ENCODE data around the gene GJA1. TPM values are rescaled to one million over a fixed set of nuclear protein-coding genes. Genes with fewer than 3 reads are reported as not detected.
A peak's percentile ranks its signal among the peaks of the same experiment; 100 is the strongest.
"Not testable (repeated sequence)": the region's sequence is repeated elsewhere in the genome, so short reads cannot be mapped to it uniquely, and the experiment has no call there.

Gene GJA1
- total RNA-seq, 4 donors from 2014 or later, result 4.6 to 19.8 (median 13.2) TPM

DNA sequence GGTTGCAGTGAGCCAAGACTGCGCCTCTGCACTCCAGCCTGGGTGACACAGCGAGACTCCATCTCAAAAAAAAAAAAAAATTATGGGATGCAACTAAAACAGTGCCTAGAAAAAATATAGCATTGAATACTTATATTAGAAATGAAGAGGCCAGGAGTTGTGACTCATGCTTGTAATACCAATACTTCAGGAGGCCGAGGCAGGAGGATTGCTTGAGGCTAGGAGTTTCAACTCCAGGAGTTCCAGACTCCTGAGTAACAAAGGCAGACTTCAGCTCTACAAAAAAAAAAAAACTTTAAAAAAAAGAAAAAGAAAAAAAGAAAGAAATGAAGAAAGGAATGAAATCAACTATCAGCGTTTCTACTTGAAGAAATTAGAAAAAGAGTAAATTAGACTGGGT lies 17.1 kb upstream of the GJA1 start:
- Histone ChIP-seq H3K4me3 (no peak overlapping the region), H3K27me3 (no peaks in the 10 kb centered on the region), H3K9me3 (no peaks in the 10 kb centered on the region), H3K36me3 (no peaks in the 10 kb centered on the region), H3K27ac (no peak overlapping the region), H3K4me1 (no peaks in the 10 kb centered on the region)
- no peak for TF ChIP-seq POLR2A (IDR thresholded peaks at IDR 0.05)
- TF ChIP-seq, protein P1, sequence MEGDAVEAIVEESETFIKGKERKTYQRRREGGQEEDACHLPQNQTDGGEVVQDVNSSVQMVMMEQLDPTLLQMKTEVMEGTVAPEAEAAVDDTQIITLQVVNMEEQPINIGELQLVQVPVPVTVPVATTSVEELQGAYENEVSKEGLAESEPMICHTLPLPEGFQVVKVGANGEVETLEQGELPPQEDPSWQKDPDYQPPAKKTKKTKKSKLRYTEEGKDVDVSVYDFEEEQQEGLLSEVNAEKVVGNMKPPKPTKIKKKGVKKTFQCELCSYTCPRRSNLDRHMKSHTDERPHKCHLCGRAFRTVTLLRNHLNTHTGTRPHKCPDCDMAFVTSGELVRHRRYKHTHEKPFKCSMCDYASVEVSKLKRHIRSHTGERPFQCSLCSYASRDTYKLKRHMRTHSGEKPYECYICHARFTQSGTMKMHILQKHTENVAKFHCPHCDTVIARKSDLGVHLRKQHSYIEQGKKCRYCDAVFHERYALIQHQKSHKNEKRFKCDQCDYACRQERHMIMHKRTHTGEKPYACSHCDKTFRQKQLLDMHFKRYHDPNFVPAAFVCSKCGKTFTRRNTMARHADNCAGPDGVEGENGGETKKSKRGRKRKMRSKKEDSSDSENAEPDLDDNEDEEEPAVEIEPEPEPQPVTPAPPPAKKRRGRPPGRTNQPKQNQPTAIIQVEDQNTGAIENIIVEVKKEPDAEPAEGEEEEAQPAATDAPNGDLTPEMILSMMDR (IDR thresholded peaks at IDR 0.05), result no peak
- DNase-seq, result no peak

- Histone ChIP-seq H3K9me3 (no peaks in the 10 kb centered on the region), H3K36me3 (no peaks in the 10 kb centered on the region), H3K27ac (no peak overlapping the region), H3K27me3 (no peaks in the 10 kb centered on the region), H3K4me3 (no peak overlapping the region), H3K4me1 (no peaks in the 10 kb centered on the region)
- DNase-seq, result no peak
- no peak for TF ChIP-seq POLR2A (IDR thresholded peaks at IDR 0.05)
- TF ChIP-seq, protein P1 (IDR thresholded peaks at IDR 0.05), result no peak
Measured at GRCh38 chr6:121426686-121427085, 8.8 kb upstream of the GJA1 start.

DNA sequence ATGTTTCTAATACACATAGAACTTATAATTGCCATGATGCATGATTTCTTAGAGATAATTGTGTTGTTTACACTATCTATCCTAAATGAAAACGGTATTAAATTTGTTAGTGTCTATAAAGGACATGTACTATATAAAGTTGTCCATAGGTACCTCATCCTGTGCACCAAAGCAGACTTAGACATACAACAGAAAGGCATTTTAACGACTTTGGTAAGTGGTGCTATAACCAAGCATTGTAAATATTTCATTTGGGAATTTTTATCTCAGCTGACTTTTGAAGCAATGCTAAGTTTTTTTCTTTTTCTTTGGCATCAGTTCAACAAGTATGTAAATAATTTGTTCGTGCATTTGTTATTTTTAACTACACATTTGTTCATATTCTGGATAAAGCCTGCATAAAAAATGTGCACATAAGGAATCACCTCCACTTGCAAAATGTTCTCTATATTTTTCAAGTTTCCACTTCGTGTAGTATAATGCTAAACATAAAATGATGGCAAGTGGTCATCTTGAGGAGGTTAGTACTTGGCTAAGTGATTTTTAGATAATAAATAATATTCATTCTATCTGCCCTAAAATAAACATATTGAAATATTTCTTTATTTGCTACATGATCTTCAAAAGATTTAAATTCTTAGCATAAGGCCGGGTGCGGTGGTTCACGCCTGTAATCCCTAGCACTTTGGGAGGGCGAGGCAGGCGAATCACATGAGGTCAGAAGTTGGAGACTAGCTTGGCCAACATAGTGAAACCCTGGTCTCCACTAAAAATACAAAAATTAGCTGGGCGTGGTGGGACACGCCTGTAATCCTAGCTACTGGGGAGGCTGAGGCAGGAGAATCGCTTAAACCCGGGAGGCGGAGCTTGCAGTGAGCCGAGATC lies 6.3 kb upstream of the GJA1 start:
- H3K4me1 ChIP-seq, result no peaks in the 10 kb centered on the region
- no peak overlapping the region for H3K4me3 ChIP-seq
- no peak for DNase-seq
- H3K9me3 ChIP-seq, result no peaks in the 10 kb centered on the region
- H3K36me3 ChIP-seq, result no peaks in the 10 kb centered on the region
- H3K27me3 ChIP-seq, result no peaks in the 10 kb centered on the region
- H3K27ac ChIP-seq, result no peak overlapping the region
- TF ChIP-seq, protein P1 (IDR thresholded peaks at IDR 0.05), result no peak
- TF ChIP-seq POLR2A (IDR thresholded peaks at IDR 0.05), result no peak

GRCh38 chr6:121430514-121431460 lies 4.7 kb upstream of the GJA1 start:
- H3K27me3 ChIP-seq, result no peaks in the 10 kb centered on the region
- H3K9me3 ChIP-seq, result no peaks in the 10 kb centered on the region
- no peak for DNase-seq
- H3K36me3 ChIP-seq, result no peaks in the 10 kb centered on the region
- no peaks in the 10 kb centered on the region for H3K4me1 ChIP-seq
- H3K4me3 ChIP-seq, result no peak overlapping the region
- no peak for TF ChIP-seq POLR2A (IDR thresholded peaks at IDR 0.05)
- TF ChIP-seq, protein P1 (IDR thresholded peaks at IDR 0.05), result peak in 5 of 6 experiments; percentile 38 to 71 (median 67)
- no peak overlapping the region for H3K27ac ChIP-seq

GRCh38 chr6:121431776-121432175 lies 3.7 kb upstream of the GJA1 start:
- not testable (repeated sequence) for H3K9me3 ChIP-seq, H3K4me3 ChIP-seq, H3K27me3 ChIP-seq, H3K4me1 ChIP-seq, H3K36me3 ChIP-seq, H3K27ac ChIP-seq, DNase-seq
